GM19035 (cell line): ENCODE measurements around the gene CD40.

Experiments used
- ATAC-seq: cut with Tn5 transposase; IDR thresholded peaks from one replicate; pipeline ENCODE4 v1.9.1; 2021; ENCODE audit not compliant: unreplicated experiment

Gene CD40

DNA sequence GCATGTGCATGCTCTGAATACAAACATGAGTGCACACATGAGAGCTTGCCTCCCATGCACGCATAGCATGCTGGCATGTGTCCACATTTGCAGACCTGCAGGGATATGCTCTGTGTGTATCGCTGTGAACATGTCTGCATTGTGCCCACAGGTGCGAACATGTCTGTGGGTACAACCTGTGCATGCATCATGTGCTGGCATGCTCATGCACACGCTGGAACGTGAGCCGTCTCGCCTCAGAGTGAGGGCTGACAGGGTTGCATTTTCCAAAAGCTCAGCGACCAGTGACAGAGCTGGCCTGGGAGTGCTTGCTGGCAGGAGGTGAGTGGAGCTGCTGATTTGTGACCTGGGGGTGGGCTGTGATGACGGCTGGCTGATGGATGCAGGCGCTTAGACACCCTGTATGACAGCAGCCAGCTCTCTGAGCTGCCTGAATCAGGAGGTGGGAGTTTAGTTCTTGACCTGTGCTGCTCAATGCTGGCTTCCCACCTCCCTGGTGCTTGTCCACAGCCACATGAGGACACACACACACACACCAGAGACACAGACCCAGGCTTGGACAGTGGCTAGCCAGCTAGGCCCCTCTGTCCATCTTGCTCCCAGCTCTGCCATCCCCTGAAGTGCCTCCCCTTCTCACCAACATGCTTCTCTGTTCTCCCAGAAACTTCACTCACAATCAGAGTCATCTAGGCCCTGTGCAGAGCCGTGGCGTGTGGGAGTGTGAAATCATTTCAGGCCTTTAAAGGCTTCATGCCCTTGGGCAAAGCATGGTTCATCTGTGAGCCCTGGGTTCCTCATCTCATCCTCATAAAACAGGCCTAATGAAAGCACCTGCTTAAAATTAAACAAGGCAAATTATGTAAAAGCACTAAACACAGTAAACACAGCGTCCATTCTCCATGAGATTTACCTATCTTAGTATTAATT is 51.4 kb downstream of the CD40 start:
- no peak for ATAC-seq

DNA sequence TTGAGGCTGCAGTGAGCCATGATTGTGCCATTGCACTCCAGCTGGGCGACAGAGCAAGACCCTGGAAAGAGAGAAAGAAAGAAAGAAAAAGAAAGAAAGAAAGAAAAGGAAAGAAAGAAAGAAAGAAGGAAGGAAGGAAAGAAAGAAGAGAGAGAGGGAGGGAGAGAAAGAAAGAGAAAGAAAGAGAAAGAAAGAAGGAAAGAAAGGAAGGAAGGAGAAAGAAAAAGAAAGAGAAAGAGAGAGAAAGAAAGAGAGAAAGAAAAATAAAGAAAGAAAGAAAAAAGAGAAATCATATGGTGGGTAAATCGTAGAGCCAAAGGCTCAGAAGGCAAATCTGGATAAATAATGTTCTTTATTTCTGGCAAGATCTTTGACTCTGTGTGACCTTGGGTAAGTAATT is 53.4 kb downstream of the CD40 start:
- ATAC-seq: no peak

DNA sequence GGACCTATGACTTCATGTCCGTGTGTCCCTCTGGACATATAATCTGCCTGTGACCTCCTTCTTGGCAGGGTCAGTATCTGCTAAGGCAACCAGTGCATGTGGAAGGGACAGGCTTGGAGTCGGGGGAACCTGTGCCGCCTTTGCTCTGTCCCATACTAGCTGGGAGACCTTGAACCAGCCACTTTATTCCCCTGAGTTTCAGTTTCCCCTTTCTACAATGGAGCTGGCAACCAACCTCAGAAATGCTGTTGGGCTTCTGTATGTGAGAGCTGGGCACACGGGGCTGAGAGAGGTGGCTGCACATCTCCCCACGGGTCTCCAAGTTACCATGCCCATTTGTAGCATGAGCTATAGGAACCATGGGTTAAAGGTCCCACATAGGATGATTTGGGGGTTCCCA is 53.8 kb downstream of the CD40 start:
- no peak for ATAC-seq

DNA sequence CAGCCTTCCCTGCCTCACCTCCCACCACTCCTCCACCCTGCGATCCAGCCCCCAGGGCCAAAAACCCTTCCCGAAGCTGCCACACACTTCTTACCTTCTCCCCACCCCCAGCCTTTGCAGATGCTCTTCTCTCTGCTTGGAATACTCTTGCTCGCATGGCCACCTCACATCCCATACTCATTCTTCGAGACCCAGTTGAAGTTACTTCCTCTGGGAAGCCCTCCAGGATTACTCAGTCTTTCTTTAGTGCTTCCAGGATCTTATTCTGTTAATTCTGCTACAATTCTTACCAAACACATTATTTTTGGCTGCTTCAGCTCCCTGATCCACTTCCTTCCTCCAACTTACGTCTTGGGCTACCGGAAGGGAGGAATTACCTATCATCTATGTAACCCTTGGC is 54.3 kb downstream of the CD40 start:
- no peak for ATAC-seq

DNA sequence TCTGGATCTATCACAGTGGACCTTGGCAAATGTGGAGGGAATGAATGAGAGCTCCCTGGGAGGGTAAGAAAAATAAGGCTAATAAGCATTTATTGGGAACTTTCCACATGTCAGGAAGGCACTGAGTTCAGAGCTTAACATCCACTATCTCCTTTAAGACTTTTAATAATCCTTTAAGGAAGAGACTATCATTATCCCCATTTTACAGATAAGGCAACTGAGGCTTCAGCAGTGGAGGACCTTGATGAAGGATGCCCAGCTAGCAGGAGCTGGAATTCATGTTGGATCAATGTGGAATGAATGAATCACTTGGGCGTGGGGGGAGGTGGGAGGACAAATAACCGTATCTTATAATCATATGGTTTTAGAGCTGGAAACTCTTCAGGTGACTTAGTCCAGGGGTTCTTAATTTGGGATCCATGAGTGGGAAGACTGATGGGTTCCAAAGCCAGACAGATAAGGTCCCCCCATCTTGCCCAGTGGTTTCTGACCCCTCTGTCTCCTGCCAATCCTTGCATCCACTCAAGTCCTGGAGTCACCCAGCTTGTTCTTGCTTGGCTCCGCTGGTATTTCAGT is 54.9 kb downstream of the CD40 start:
- no peak for ATAC-seq

DNA sequence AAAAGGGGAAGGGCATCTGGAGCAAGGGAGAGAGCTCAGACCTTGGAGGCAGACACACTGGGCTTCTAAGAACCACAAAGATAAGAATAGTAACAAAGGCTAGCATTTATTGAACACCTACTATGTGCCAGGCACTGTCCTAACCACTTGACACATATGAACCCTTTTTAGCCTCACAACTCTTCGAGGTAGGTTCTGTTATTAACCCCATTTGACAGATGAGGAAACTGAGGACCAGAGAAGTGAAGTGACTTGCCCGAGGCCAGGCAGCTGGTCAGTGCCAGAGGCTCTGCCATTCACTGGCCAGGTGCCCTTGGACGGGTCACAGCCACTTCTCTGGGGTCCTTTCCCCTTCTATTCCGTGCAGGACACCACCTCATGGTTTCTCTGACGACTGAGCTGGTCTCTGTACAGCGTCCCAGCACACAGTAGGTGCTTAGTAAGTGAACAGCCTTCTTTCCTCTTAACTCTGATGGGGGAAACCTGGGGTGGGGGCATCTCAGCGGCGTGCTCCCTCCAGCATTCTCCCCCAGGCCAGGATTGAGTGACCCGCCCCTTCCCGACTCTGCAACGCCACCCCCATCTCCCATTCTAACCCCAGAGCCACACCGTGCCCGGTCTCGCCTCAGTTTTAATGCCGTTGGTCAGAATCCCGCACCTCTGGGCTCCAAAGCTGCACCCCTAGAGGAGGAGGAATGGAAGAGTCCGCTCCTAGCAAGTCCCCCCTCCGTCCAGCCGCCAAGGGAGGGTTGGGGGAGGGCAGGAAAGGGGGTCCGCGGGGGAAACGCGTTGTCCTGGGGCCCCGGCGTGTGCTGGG is 55.7 kb downstream of the CD40 start:
- ATAC-seq: no peak

DNA sequence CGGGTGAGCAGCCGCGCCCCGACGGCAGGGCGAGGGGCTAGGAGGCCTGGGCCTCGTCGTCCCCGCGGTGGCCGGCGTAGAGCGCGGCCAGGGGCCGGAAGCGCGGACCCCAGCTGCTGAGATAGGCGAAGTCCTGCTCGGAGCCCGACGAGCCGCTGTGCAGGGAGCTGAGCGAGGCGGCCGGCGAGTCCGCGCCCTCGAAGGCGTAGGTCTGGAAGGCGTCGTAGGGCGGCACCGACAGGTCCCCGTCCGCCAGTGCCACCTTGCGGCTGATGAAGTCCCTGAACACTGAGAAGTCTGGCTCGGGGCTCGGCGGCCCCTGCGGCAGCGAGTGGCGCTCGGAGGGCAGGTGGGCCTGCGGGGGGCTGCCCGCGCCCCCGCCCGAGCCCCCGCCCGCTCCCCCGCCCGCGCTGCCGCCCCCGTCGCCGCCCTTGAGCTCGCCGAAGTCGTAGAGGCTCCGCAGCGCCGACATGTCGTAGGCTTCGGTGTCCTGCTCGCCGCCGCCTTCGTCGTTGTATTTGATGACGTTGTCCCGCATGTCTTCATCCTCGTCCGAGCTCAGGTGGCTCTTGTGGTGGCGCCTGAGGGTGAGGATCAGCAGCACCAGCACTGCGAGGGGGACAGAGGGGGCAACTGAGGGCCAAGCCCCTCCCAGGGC is 56.5 kb downstream of the CD40 start:
- ATAC-seq: no peak

DNA sequence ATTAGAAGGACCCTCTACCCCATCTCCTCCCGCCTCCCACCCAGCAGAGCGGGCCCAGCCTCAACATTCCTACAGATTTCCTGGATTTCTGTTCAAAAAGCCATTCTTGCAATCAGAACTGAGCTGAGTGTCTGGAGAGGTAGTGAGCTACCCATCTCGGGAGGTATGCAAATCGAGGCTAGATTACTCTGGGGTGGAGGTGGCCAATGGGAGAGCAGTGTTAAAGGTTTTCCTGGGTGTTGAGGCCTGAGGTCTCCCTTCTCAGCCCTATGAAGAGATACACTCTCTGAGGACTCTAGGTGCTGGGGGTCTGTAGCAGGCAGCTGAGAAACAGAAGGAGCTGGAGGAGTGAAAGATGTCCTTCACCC is 57.0 kb downstream of the CD40 start:
- no peak for ATAC-seq

DNA sequence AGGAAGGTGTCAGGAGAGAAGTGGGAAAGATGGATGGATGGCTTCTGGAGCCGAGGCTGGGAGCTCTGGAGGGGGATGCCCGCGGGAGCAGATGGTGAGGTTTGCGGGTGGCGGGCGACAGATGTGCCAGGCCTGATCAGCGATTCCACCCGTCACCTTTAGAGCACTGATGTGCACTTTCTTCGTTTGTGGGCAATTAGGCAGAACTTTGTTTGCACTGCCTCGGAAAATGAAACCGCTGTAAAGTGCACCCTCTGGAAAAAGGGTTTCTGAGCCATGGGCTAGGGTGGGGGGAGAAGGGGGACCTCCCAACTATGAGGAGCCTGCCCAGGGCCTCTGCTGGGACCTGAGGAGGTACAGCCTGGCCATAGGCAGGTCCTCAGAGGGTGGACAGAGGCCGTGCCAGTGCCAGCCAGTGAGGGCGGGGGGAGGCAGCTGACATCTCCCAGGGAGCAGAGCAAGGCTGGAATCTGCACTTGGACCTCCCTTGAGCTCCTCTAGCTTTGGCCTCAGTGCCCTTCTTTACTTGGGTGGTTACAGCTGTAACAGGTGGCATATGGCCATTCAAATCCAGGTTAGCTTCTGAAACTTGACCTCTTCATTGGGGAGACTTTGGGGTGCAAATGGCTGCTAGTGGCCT is 58.7 kb downstream of the CD40 start:
- no peak for ATAC-seq

DNA sequence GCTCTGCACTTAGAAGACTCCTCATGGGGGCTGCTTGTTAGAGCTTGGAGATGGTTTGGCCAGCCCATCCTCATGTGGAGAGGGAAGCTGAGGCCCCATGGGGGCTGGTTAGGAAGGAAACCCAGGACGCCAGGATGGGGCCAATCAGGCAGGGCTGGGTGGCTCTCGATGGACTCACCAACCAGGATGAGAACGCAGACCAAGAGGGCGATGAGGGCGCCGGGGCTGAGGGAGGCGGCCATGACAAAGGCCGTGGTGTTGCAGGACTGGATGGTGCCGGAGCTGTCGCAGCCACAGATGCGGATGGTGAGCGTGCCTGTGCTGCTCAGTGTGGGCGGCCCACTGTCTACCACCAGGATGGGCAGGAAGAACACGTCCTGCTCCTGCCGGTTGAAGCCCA is 59.7 kb downstream of the CD40 start:
- no peak for ATAC-seq

DNA sequence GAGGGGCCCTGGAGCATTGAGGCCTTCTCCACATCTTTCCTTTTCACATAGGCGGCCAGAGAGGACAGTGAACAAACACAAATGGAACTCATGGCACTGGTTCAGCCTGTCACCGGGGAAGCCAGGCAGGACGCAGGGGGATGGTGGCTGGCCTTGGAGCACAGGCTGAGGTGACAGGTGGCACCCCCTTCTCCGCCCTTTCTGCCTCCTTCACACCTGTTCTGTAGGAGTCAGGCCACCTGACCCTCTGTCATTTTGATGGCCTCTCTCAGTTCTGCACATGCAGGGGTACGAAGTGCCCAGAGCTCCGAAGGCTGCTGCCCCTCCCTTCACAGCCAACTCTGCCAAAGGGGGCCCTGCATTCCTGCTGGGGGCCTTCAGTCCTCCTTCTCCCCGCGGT is 60.8 kb downstream of the CD40 start:
- no peak for ATAC-seq
